Measurements from ENCODE around the gene RASL11A. TPM values are rescaled to one million over a fixed set of nuclear protein-coding genes. Genes with fewer than 3 reads are reported as not detected.

Gene RASL11A
- total and polyA plus RNA-seq, 2 of the 8 experiments (the other 6 are each of a cell fraction or from before 2014, with no cell fraction given): 2.9 to 6.8 TPM

GRCh38 chr13:27252467-27252866, 18.2 kb upstream of the RASL11A start (continued):
- TF ChIP-seq ZNF274 (IDR thresholded peaks at IDR 0.05; ENCODE audit: borderline replicate concordance, extremely low read depth, low read length) (no peak), CHD2 (IDR thresholded peaks at IDR 0.05; ENCODE audit: low read length) (no peak), MAX (IDR thresholded peaks at IDR 0.05) (no peak), RNF2 (IDR thresholded peaks at IDR 0.05; ENCODE audit: borderline replicate concordance, low read depth, low read length, missing control alignments, poor library complexity, severe bottlenecking) (no peak), GTF2F1 (IDR thresholded peaks at IDR 0.05; ENCODE audit: borderline replicate concordance, low read depth, low read length) (no peak), EP300 (IDR thresholded peaks at IDR 0.05; ENCODE audit: borderline replicate concordance in 1 of 2, low read depth in 2 of 2, low read length in 2 of 2) (no peak), SIX5 (IDR thresholded peaks at IDR 0.05; ENCODE audit: low read depth, low read length) (no peak), SIRT6 (IDR thresholded peaks at IDR 0.05; ENCODE audit: low read length) (no peak), JUN (IDR thresholded peaks at IDR 0.05; ENCODE audit: low read depth, low read length) (no peak), SRF (IDR thresholded peaks at IDR 0.05; ENCODE audit: low read depth, low read length) (no peak), ASH2L (IDR thresholded peaks at IDR 0.05; ENCODE audit: low read length) (no peak)

Data from H1 (cell line).